GM12874 (cell line): Measurements from ENCODE around the gene SIX5.

ENCODE experiments used
- CTCF ChIP-seq: IDR thresholded peaks from 2 replicates; pipeline ENCODE4 v1.5.1; 2011; ENCODE audit warnings: low read depth, mild to moderate bottlenecking, control low read depth, low read length, moderate library complexity; ENCODE audit not compliant: insufficient read depth

SIX5 gene

GRCh38 chr19:45777395-45777961 lies 8.4 kb upstream of the SIX5 start:
- TF ChIP-seq CTCF = no peak

GRCh38 chr19:45774765-45775164 lies 5.7 kb upstream of the SIX5 start:
- peak; percentile 22; the same call in 1 of the 2 replicates for TF ChIP-seq CTCF

- no peak for TF ChIP-seq CTCF
These were observed 4.3 kb upstream of the SIX5 start for GRCh38 chr19:45773384-45773783.

- no peak for TF ChIP-seq CTCF
These were observed 3.9 kb upstream of the SIX5 start for GRCh38 chr19:45772912-45773311.

GRCh38 chr19:45772130-45772840 lies 3.2 kb upstream of the SIX5 start:
- TF ChIP-seq CTCF = no peak

GRCh38 chr19:45771311-45771933 lies 2.4 kb upstream of the SIX5 start:
- TF ChIP-seq CTCF = no peak

GRCh38 chr19:45770192-45771101 lies 1.4 kb upstream of the SIX5 start:
- TF ChIP-seq CTCF = peak; percentile 94
